ENCODE data around the gene EFNA5.
"Not testable (repeated sequence)": the region's sequence is repeated elsewhere in the genome, so short reads cannot be mapped to it uniquely, and the experiment has no call there.

The EFNA5 gene

DNA sequence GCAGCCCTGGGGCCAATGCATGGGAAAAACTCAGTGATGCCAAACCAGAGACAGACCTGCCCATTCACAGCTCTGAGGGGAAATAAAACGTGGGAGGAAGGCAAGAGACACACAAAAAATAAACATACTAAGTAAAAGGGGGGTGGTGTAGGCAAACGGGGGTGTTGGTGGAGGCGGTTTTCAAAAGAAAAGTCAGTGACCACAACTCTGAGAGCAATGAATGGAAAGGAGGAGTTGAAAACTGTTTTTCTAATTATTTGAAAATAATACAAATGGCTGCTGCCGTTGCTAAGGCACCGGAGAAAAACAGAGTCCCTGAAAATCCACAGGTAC, 293.5 kb downstream of the EFNA5 start:
- DNase-seq (ENCODE audit: low spot score), result no peak

DNA sequence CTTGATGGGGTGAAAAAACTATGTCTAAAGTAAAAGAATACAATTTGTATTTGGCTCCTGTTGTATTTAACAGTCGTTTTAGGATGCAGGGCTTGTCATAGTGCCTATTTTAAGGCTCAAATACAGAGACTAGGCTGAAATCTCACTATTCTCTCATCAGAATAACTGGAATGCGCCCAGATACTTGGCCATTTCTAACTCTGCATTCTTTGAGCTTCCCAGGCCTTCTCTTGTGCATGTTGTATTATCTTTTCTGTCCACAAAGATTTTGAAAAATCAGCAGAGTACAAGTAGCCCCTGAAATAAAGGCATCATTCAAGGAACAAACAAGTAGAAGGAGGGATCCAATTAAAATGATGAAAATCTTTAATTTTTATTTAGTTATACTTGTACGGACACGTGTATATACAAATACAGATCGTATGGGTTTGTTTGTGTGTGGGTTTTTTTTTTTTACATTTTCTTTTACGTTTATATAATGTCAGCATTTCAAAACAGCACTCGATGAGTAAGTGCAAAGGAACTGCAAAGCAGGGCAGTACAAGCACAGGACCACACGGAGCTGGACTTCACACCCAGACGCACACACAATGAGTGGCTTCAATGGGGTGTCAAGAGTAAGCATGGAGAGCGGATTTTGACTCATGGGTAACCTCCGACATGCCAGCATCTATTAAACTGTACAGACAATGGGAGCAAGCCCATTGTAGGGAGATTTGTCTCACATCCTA, 294.0 kb downstream of the EFNA5 start:
- FAIRE-seq, result peak; percentile 78
- peak; percentile 81 for DNase-seq (ENCODE audit: low spot score)

More for the DNA sequence above, 293.5 kb downstream of the EFNA5 start:
- no peak for FAIRE-seq

DNA sequence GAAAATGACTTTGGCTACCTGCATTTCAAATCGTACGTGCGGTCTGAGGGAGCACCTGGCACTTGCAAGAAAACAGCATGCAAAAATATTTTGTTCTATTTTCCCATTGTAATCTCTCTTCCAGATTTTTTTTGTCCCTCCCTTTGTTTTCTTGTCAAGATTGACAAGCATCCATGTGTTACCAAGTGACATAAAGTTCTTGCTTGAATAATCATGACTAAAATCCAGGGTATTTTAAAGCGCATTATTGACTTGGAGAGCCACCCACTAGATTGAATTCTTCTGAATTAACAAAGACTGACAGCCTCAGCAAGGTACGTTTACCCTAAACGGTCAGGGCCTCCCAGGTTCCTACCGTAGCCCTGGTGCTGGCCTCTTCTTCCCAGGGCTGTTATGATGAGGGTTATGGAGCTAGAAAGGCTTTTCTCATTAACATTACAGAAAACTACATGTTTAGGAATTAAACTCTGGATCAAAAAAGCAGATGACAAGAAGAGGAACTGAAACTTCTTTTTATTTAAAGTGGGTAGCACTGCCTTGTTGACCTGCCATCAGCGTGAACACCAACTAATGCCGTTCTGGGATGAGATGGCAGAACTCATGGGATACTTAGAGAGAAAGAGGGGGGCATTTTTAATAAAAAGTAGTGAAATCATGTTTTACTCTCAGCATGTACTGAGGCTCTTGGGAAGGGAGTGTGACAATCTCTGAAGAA, 297.0 kb downstream of the EFNA5 start:
- FAIRE-seq (no peak), DNase-seq (ENCODE audit: low spot score) (no peak)

DNA sequence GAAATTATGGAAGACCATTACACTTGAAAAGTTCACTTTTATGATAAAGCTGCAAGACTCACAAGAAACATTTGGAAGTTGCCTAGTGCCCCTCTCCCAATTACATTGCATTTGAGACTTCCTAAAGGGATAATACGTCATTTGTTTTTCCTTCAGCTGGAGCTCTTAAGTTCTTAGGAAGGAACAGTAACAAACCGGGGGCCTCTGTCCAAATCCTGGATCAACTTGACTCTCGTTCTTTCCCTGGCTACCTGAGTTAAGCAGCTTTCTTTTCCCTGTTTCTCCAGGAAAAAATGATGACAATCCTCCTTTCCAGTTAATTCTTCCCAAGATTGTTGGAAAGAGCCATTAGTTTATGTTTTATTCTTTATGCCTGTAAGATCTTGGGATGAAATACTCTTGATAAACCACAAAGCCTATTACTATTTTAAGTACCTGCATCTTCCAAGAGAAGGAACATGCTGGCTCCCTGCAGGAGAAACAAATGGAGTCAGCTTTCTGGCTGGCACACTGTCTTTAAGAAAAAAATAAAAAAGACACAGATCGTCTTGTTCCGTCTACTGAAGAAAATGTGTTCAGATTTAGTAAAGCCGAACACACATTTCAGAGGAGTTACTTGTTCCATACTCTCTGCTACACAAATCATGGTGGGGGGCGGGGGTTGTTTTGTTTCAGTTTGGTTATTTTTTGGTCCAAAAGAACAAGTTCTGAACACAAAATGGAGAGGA, 297.9 kb downstream of the EFNA5 start:
- DNase-seq (ENCODE audit: low spot score) (no peak), FAIRE-seq (no peak)

DNA sequence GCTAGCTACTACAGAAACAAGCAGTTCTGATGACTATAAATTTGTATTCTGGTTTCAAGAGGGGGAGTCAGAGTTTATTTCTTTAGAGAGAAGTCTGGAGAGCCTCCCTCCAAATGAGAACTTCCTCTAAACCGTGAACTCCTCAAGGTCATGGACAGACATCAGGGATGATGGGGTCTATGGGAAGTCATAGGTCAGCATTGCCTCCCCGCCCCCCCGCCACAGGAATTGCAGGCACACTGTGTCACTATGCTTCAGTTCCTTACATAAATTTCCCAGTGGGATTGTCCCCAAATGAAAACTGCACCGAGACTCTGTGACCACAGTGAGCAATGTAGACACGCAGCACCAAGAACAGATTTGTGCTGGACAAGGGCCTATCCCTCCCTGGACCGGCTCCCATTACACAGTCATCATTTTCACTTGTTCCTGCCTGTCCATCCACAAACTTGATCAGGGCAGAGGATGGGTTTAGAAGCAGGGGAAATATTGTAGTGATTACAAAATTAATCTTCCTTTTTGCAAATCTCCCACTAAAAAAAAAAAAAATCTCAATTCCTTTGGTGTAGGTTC, 300.3 kb downstream of the EFNA5 start:
- DNase-seq (ENCODE audit: low spot score), result no peak
- no peak for FAIRE-seq

DNA sequence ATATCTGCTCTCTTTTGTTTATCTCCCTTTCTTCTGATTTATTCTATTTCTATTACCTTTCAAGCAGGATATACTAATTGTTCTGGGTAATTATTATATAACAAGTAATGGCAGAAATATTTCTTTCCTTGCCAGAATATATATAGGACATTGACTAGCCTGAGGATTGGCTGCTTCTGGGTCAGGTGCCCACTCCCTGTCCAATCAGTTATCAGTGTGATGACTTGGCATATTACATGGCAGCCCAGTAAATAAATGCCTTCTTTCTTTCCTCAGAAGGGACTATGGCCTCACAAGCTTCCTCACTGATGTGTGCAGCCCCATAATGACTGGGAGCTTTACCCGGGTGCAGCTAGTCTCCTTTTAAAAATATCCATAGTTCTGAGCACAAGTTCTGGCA, 301.1 kb downstream of the EFNA5 start:
- FAIRE-seq, result no peak
- DNase-seq (ENCODE audit: low spot score), result no peak

DNA sequence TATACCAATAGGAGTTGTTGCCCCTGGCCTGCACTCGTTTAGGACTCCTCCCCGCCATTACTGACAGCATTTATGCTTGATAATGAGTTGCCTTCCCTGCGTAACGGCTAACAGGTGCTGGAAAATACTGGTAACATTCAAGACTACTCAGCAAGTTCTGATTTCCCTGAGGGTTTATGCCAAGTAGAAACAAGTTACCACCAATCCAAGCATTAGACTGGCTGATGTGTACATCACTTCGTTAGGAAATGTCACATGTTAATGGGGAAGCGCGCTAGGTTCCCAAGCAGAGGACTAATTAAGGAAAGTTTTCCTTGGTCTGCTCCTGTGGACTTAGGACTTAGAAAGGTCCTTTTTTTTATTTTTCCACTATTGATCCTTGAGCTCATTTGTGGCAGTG, 302.1 kb downstream of the EFNA5 start:
- FAIRE-seq (no peak), DNase-seq (ENCODE audit: low spot score) (no peak)

DNA sequence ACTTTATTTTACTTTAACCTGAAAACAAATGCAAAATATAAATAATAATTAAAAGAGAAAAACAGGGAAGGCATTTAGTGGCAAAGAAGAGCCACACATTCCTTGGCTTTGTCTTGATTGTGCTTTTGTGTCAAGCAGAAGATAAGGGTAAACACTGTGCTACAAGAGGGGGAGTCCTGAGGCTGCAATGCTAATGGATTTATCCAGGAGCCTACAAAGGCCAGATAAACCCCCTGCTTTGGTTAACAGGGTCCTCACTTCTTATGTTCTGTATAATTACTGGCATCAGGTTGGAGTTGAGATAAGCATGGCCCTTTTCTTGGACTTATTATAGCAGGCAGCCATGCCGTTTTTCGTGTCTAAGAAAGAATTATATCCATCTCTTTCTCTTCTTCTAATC, 302.8 kb downstream of the EFNA5 start:
- DNase-seq (ENCODE audit: low spot score) (no peak), FAIRE-seq (no peak)

DNA sequence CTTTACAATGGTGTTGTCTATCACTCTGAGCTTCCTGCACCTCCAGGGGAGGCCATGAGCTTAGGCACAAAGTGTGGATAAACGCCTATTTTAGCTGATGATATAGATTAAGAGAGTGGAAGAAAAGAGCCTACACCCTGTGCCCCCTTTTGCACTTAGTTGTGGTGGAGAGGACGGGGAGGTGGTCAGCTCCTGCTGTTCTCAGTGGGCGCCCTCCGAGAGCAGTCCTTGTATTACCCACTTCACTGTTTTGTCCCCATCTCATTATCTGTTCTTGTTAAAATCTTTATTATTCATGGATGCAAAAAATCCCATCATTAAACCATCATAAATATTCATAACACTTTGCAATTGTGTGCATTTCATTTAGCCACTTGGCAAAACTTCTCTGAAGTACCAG, 303.3 kb downstream of the EFNA5 start:
- no peak for DNase-seq (ENCODE audit: low spot score)
- FAIRE-seq, result no peak

DNA sequence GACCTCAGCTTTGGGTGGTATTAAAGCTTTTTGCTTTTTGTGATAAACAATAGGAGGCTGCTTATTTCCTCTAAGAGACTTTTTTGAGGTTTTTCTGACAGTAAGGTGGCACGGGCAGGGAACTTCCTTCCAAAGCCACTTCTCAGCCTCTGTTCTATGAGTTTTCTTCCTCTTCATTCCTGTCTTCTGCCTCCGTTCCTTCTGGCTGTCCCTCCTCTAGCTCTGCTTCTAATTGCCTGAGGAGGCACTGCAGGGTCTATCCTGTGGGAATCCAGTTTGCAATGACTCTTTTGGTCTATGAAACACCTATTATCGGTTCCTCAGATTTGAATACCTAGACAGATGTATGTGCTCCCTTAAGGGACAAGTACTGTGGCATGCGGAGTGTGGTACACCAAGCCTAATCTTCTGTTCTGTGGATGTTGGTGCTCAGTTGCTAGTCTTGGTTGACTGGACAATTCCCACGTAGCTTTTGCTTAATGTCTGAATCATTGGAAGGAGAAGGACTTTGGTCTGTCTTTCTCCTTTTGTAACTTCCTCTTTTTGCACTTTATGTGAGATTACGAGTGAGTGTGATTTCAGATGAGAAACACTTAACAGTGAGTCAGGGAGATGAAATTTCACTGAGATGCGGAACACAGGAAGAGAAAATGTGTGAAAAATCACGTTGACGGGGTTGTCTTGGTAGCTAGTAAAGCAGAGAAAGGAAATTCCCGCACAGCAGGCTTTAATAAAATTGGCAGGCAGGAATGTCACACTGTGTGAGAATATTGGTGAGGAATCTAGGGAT, 305.2 kb downstream of the EFNA5 start:
- FAIRE-seq, result peak; percentile 99

DNA sequence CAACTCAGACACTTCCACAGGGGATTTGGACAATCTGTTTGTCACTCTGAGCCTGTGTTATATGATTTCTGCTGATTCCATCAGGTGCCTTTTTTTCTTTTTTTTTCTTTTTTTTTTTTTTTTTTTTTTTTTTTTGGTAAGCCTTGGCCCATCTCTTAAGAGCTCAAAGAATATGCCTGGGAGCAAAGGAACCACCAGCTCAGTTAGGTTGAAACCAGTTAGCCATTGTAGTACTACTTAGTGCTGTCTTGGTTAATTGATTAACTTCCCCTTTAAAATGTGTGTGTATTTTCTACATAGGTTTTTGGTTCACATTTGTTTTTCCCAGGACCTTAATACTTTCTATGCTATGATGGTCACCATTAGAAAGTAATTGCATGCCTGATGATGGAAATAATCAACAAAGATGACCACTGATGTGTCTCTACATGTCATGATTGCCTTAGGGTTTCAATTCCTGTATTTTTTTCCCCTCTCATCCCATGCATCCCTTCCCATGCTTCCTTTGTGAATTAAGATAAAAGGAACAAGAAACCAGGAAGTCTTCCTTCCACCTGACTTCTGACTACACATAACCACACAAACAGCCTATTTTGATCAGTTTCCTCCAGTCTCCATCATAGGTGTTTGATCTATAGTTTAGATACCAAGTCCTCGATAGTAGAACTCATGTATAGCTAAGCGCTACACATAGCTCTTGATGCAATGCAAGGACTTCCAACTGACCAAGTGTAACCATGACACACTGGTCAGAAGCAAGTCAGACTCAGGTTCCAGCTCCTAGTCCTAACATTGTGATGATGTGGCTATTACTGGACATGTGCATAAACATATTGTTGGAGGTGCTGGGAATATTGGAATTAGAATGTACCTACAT, 306.1 kb downstream of the EFNA5 start:
- FAIRE-seq (no peak), DNase-seq (ENCODE audit: low spot score) (peak; percentile 60)

More for the DNA sequence above, 305.2 kb downstream of the EFNA5 start:
- peak; percentile 99 for DNase-seq (ENCODE audit: low spot score)

DNA sequence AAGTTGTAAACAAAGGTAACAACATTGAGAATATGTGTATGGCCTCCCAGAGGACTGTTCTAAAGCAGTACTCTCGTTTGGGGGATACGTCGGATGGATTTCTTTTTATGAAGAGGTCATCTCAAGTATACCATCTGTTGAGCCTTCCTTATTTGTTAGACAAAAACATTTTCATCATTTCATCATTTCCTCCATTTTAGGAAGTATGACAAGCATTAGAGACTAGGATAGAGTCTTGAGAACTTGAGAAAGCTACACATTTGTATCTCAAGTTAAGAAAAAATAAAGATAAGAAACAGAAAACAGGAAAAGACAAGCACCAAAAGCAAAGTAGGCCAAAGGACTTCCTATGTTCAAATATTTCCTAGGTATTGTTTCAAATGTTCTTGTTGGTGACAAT, 307.0 kb downstream of the EFNA5 start:
- DNase-seq (ENCODE audit: low spot score) (no peak), FAIRE-seq (no peak)

DNA sequence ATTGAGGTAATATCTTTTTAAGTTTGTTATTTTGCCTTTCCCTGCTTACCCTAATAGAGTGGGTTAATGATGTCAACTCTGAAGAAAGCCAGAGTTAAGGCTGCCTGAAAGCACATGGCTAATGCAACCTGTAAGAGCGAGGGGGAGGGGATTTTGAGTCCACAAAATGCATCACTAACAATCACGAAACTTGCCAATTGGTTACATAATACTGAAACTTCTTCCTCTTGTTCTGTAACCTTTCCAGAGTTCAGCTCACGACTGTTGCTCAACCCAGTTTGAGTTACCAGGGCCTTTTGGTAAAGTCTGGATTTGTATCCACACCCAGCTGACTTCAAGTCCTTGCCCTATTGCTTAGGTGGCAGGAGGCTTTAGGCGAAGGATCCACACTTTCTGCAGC, 308.8 kb downstream of the EFNA5 start:
- FAIRE-seq (no peak), DNase-seq (ENCODE audit: low spot score) (no peak)

DNA sequence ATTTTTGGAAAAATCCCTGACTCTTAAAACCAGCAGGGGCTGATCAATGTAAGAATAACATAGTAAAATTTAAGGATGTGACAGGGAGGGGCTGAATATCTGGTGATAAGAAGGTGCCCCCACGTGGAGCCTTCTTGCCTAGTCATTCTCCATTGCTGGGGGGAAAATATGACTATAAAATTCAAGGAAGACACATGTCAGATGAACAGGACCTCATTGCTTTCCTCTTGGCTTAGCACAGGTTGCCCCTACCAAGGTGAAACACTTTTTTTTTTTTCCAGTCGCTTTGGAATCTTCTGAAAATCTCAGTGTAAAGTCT, 310.9 kb downstream of the EFNA5 start:
- FAIRE-seq (no peak), DNase-seq (ENCODE audit: low spot score) (no peak)

DNA sequence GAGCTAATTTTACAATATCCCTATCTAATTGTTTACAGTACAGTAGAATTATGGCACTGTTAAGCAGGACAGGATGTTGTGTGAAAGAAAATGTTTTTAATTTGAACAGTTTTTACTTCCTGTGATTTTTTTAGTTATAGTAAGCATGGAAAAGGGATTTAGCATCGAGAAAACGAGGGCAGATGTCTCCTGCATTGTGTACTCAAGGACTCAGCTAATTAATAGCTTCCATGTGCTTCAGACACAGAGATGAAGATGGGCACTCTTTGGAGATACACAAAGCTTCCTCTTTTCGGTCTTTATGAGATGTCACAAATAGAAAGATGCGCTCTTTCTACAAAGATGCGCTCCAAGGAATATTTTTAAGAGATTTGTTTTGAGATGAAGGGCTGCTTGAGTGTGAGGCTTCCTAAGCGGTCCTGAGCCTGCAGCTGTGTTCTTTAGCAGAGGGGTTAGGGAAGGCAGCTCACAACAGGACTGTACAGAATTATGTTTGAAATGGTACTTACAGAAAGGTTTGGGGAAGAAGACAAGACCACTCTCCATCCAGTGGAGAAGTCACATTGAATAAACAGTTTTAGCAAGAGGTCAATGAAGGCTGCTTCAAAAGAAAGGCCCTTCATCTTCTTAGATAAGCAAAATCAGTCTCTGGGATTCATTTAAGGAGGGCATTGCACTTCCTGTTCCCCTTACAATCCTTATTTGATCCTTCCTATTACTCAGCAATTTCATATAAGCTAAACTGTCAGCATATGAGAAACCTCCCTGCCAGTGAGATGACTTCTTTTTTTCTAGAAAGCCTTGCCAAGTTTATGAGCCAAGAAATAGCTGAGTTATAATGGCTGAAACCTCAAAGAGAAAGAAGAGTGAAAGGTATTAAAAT, 311.5 kb downstream of the EFNA5 start:
- DNase-seq (ENCODE audit: low spot score) (peak; percentile 20), FAIRE-seq (peak; percentile 28)

DNA sequence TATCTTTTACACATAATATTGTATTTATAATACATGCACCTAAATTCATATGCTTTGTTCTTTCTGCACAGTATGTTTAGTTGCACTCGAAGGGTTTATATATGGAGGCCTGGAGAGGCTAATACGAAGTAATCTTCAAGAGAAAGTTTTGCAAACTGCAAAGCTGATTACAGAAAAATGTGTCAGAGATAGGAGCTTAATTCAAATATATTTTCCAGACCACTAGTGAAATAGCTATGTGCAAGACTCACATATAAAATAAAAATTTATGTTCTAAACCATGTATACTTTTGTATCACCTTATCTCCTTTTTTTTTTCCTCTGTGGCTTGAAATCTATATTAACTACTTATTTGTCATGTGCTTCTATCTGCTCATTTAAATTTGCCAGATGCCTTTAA, 313.8 kb downstream of the EFNA5 start:
- DNase-seq (ENCODE audit: low spot score), result no peak
- FAIRE-seq, result no peak

DNA sequence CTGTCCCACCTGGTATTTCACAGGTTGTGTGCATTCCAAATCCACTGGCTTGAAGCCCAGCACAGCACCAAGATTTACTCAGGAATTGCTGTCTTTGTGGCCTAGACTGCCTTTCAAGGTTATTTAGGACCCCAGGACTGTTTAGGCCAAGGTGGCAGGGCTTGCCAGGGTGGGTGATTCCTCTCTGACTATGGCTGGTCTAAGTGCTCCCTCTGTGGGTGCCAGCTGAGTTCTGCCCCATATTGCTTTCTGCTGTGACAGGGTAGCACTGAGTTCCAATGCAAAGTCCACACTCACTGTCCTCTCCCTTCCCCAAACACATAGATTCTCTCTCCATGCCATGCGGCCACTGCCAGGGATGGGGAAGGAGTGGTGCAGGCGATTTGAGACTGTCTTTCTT, 318.2 kb downstream of the EFNA5 start:
- DNase-seq (ENCODE audit: low spot score) (no peak), FAIRE-seq (no peak)

DNA sequence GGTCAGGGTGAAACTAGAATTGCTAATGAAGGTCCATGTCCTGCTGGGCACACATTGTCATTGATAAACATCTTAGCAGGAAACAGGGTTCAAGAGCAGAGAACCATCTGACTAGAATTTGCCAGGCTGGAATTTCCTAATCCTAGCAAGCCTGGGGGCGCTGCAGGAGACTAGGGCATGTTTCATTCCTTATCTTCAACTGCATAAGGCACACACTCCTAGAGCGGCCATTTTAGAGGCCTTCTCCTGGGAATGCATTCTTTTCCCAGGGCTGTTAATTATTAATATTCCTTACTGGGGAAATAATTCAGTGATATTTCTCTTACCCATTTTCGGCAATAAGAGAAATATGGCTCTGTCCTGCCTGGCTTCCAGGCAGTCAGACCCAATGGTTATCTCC, 324.2 kb downstream of the EFNA5 start:
- not testable (repeated sequence) for FAIRE-seq; DNase-seq (ENCODE audit: low spot score)

DNA sequence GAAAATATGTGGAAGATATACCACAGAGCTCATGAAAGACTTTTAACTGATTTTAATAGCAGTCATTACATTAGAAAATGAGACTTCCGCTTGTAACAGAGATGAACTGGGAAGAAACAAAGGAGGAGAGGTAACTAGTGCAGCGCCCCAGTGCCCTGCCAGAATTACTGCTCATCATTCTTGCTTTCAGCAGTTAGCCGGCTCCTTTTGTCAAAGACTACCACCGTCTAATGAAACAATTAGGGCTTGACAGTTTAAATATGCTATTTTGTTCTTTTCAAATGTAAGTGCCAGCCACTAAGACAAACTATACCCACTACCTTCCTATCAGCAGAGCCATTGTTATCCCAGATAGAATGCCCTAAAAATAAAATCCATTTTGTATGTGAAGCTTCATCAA, 328.4 kb downstream of the EFNA5 start:
- FAIRE-seq, result no peak
- DNase-seq (ENCODE audit: low spot score), result no peak
